Lung (tissue), 12 donors: ENCODE measurements around the gene UST. TPM values are rescaled to one million over a fixed set of nuclear protein-coding genes. Genes with fewer than 3 reads are reported as not detected.

Source experiments
- ATAC-seq: fragments of 200-7000 bp; cut with Tn5 transposase; one replicate; pipeline ENCODE4 v1.9.1; 2020; ENCODE audit warnings: moderate number of reproducible peaks; ENCODE audit not compliant: insufficient read depth, low FRiP score
- DNase-seq, 3 donors: peaks; one replicate each; pipeline ENCODE4 v3.0.0-alpha.2; 2013 to 2017
- H3K27ac ChIP-seq, 2 donors: one replicate each; pipeline ENCODE4 v1.5.1; 2013; ENCODE audit warnings: mild to moderate bottlenecking in 2 of 2, moderate library complexity in 2 of 2, control low read depth in 1 of 2, inconsistent platforms in 1 of 2, low read depth in 1 of 2, low read length in 1 of 2
- H3K27me3 ChIP-seq, 3 donors: one replicate each; pipeline ENCODE4 v1.5.1; 2013; ENCODE audit warnings: low read length in 2 of 3; ENCODE audit not compliant: control insufficient read depth in 3 of 3, insufficient read depth in 3 of 3
- H3K36me3 ChIP-seq, 4 donors: one replicate each; pipeline ENCODE4 v1.5.1; 2013; ENCODE audit warnings: low read length in 4 of 4, mild to moderate bottlenecking in 1 of 4, moderate library complexity in 1 of 4; ENCODE audit not compliant: control insufficient read depth in 4 of 4, insufficient read depth in 4 of 4
- H3K4me1 ChIP-seq, 5 donors: one replicate each; pipeline ENCODE4 v1.5.1; 2013; ENCODE audit warnings: low read length in 5 of 5, mild to moderate bottlenecking in 2 of 5, moderate library complexity in 1 of 5; ENCODE audit not compliant: control insufficient read depth in 5 of 5, insufficient read depth in 5 of 5
- H3K4me3 ChIP-seq: one replicate; pipeline ENCODE4 v1.5.1; 2013; ENCODE audit warnings: mild to moderate bottlenecking, control low read depth, moderate library complexity
- H3K9ac ChIP-seq, 2 donors: one replicate each; pipeline ENCODE4 v1.5.1; 2013; ENCODE audit warnings: low read length in 2 of 2, control low read depth in 1 of 2; ENCODE audit not compliant: insufficient read depth in 1 of 2
- H3K9me3 ChIP-seq, 4 donors: one replicate each; pipeline ENCODE4 v1.5.1; 2013; ENCODE audit warnings: low read length in 3 of 4, mild to moderate bottlenecking in 1 of 4, moderate library complexity in 1 of 4; ENCODE audit not compliant: control insufficient read depth in 4 of 4, insufficient read depth in 3 of 4
- WGBS, 2 donors: extraction: QIAGEN DNeasy Blood & Tissue Kit; methylation state at CpG; one replicate each; pipeline ENCODE4 v1.1.7; 2013; 5-methylcytosine and 5-hydroxymethylcytosine counted together
- polyA plus RNA-seq, 2 donors: library from polyadenylated mRNA; stranded (reverse); fragments of 200-250 nt; gene quantifications; one replicate each; pipeline ENCODE4 v1.2.1, GENCODE V29; 2013
- total RNA-seq, 2 donors: library from RNA; depleted of rRNA in 1 of 2; stranded (reverse); fragments of >200 nt in 1 of 2; gene quantifications; one replicate each; pipeline ENCODE4 v1.2.1, GENCODE V29; 2014 to 2021
- TF ChIP-seq, protein P1 (sequence below): IDR thresholded peaks from 2 replicates; pipeline ENCODE4 v1.5.1; 2012; ENCODE audit warnings: mild to moderate bottlenecking; ENCODE audit errors: control extremely low read depth, extremely low read depth
- donor health status: control.
- donor health status: control.
- donor health status: Bipolar disorder and iron deficiency.
- donor health status: healthy.
- donor health status: DM: yes; HTN: yes; CAD: no.

UST gene
- total and polyA plus RNA-seq, 4 donors = 4.5 to 24.0 (median 7.1) TPM

DNA sequence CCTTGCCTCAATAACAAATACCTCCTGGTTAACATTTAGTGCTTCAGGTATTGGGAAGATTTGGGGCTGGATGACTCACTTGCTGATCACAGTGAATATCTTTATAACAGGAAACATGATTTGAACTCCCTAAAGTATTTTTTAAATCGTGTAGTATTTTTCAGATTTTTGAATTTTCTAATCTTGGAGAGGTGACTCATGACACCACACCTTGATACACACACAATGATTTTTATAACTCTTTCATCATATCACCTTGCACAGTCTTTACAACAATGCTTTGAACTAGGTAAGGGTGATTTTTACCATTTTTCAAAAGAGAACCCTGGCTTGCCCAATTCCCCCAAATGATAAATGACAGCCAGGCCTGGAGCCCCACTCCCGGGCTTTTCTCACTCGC is 273.5 kb downstream of the UST start:
- peaks cover 0 to 6% (median 2%) of the 10 kb centered on the region in 4 donors for H3K36me3 ChIP-seq
- no peak overlapping the region for H3K4me3 ChIP-seq
- TF ChIP-seq, protein P1, sequence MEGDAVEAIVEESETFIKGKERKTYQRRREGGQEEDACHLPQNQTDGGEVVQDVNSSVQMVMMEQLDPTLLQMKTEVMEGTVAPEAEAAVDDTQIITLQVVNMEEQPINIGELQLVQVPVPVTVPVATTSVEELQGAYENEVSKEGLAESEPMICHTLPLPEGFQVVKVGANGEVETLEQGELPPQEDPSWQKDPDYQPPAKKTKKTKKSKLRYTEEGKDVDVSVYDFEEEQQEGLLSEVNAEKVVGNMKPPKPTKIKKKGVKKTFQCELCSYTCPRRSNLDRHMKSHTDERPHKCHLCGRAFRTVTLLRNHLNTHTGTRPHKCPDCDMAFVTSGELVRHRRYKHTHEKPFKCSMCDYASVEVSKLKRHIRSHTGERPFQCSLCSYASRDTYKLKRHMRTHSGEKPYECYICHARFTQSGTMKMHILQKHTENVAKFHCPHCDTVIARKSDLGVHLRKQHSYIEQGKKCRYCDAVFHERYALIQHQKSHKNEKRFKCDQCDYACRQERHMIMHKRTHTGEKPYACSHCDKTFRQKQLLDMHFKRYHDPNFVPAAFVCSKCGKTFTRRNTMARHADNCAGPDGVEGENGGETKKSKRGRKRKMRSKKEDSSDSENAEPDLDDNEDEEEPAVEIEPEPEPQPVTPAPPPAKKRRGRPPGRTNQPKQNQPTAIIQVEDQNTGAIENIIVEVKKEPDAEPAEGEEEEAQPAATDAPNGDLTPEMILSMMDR = no peak
- DNase-seq (no peak), ATAC-seq (no peak)
- WGBS, 2 donors = 91 to 92% methylated on average over 3 of the region's 3 CpGs
- H3K27me3 ChIP-seq = no peaks in the 10 kb centered on the region
- H3K4me1 ChIP-seq = peaks cover 0 to 6% (median 0%) of the 10 kb centered on the region in 5 donors
- no peak overlapping the region for H3K27ac ChIP-seq
- no peak overlapping the region for H3K9ac ChIP-seq
- no peaks in the 10 kb centered on the region for H3K9me3 ChIP-seq

DNA sequence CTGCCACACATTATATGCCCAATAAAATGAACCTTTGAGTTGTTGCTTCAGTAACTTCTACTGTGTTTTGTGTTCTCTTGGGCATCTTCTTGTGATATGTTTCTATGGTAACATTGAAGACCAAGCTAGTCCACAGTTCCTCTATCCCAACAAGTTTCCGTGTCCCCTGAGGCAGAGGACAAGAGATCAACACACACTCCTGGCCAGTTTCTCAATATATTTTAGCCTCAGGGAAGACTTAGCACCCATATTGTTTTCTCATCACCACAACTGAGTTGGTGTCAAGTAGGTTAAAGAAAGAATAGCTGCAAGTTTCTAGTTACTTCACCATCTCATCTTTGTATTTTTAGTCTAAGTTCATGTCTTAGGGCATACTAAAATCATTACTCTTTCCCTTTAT is 277.5 kb downstream of the UST start:
- TF ChIP-seq, protein P1 = no peak
- 86 to 87% methylated on average over 1 of the region's 1 CpG for WGBS, 2 donors
- Histone ChIP-seq H3K4me1 (peaks cover 0 to 2% (median 0%) of the 10 kb centered on the region in 5 donors), H3K27me3 (no peaks in the 10 kb centered on the region), H3K9me3 (no peaks in the 10 kb centered on the region), H3K4me3 (no peak overlapping the region), H3K27ac (no peak overlapping the region), H3K36me3 (peaks cover 0 to 6% (median 2%) of the 10 kb centered on the region in 4 donors), H3K9ac (no peak overlapping the region)
- ATAC-seq (no peak), DNase-seq (no peak)

DNA sequence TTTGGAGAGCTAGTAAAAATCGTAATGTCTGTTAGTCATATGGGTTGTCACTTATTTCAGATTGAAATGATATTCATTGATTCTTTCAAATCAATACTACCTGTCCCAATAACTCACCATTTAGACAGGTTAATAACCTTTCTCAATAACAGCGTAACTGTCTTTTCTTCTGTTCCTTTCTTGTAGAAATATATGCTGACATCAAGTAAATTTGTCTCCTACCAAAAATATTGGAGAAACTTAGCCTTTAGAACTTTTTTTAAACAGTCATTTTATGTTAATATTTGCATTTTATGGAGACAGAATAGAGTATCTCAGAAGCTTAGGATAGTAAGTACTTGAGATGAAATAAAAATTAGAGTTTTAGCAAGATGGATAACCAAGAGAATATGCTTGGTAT is 278.2 kb downstream of the UST start:
- H3K36me3 ChIP-seq = peaks cover 0 to 6% (median 2%) of the 10 kb centered on the region in 4 donors
- peaks cover 0 to 2% (median 0%) of the 10 kb centered on the region in 5 donors for H3K4me1 ChIP-seq
- H3K27me3 ChIP-seq = no peaks in the 10 kb centered on the region
- WGBS, 2 donors = 92 to 95% methylated on average over 2 of the region's 2 CpGs
- no peak for DNase-seq
- H3K27ac ChIP-seq = no peak overlapping the region
- H3K9ac ChIP-seq = no peak overlapping the region
- TF ChIP-seq, protein P1 = no peak
- H3K4me3 ChIP-seq = no peak overlapping the region
- H3K9me3 ChIP-seq = no peaks in the 10 kb centered on the region
- ATAC-seq = no peak

DNA sequence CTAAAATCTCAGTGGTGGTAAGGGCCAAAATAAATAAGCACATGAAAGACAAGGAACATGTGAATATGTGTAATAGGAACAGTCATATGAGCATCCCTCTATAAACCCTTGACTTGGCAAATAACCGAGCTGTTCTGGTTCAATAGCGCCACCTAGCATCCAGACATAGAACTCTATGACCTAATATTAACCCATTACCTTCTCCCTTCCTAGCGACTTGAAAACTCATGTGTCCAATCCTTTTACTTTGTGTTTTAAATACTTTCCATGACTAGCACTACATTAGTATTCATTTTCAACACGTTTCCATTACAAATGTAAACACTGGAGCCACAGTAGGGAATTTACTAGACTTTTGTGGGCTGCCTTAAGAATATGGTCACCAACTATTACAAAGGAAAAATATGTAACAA is 279.7 kb downstream of the UST start:
- 68 to 75% methylated on average over 4 of the region's 4 CpGs for WGBS, 2 donors
- TF ChIP-seq, protein P1 = no peak
- ATAC-seq (no peak), DNase-seq (peak in 2 of 3 donors; percentile 58 to 63)
- H3K27me3 ChIP-seq = no peaks in the 10 kb centered on the region
- H3K36me3 ChIP-seq = peaks cover 0 to 3% (median 2%) of the 10 kb centered on the region in 4 donors
- no peak overlapping the region for H3K27ac ChIP-seq
- no peak overlapping the region for H3K9ac ChIP-seq
- no peak overlapping the region for H3K4me3 ChIP-seq
- no peaks in the 10 kb centered on the region for H3K9me3 ChIP-seq
- peaks cover 0 to 2% (median 0%) of the 10 kb centered on the region in 5 donors for H3K4me1 ChIP-seq
